ENCODE data around the gene MCTP2.
A peak's percentile ranks its signal among the peaks of the same experiment; 100 is the strongest.

Gene MCTP2

GRCh38 chr15:94286583-94286982 lies 55.2 kb downstream of the MCTP2 start:
- H3K9me3 ChIP-seq (ENCODE audit: insufficient read depth, low read length) = no peaks in the 10 kb centered on the region
- peak overlapping the region; percentile 97 for H3K27ac ChIP-seq (ENCODE audit: low read depth, low read length)
- no peaks in the 10 kb centered on the region for H4K20me1 ChIP-seq (ENCODE audit: low read depth, low read length)
- H2AFZ ChIP-seq (ENCODE audit: low read depth, low read length, severe bottlenecking) = no peak overlapping the region
- no peak for TF ChIP-seq CTCF (IDR thresholded peaks at IDR 0.05; ENCODE audit: insufficient read depth, low read length, poor library complexity, severe bottlenecking)
- no peak for TF ChIP-seq EZH2phosphoT487 (conservative IDR thresholded peaks at IDR 0.05; ENCODE audit: low read length)
- H3K4me3 ChIP-seq (ENCODE audit: insufficient read depth, low read length, poor library complexity, severe bottlenecking) = peak overlapping the region; percentile 36
- H3K36me3 ChIP-seq (ENCODE audit: low read length) = peaks cover 23% of the 10 kb centered on the region
- peaks cover 79% of the 10 kb centered on the region for H3K79me2 ChIP-seq (ENCODE audit: insufficient read depth, low read length)
- H3K4me2 ChIP-seq (ENCODE audit: low read depth, low read length, poor library complexity, severe bottlenecking) = peak overlapping the region; percentile 77
- no peaks in the 10 kb centered on the region for H3K9me2 ChIP-seq (replicated peaks; ENCODE audit: insufficient read depth, low read length)
- H3K9ac ChIP-seq (ENCODE audit: low read length) = peak overlapping the region; percentile 58
- no peaks in the 10 kb centered on the region for H3K27me3 ChIP-seq (ENCODE audit: low read length)
- H3F3A ChIP-seq (ENCODE audit: insufficient read depth) = peaks cover 33% of the 10 kb centered on the region

- TF ChIP-seq EZH2phosphoT487 (conservative IDR thresholded peaks at IDR 0.05; ENCODE audit: low read length) (no peak), CTCF (IDR thresholded peaks at IDR 0.05; ENCODE audit: insufficient read depth, low read length, poor library complexity, severe bottlenecking) (no peak)
- no peak overlapping the region for H2AFZ ChIP-seq (ENCODE audit: low read depth, low read length, severe bottlenecking)
- no peaks in the 10 kb centered on the region for H3K9me3 ChIP-seq (ENCODE audit: insufficient read depth, low read length)
- peaks cover 33% of the 10 kb centered on the region for H3F3A ChIP-seq (ENCODE audit: insufficient read depth)
- peak overlapping the region; percentile 77 for H3K4me2 ChIP-seq (ENCODE audit: low read depth, low read length, poor library complexity, severe bottlenecking)
- H3K79me2 ChIP-seq (ENCODE audit: insufficient read depth, low read length) = peaks cover 77% of the 10 kb centered on the region
- H3K27ac ChIP-seq (ENCODE audit: low read depth, low read length) = peak overlapping the region; percentile 97
- H3K9ac ChIP-seq (ENCODE audit: low read length) = peak overlapping the region; percentile 58
- no peaks in the 10 kb centered on the region for H3K9me2 ChIP-seq (replicated peaks; ENCODE audit: insufficient read depth, low read length)
- no peaks in the 10 kb centered on the region for H3K27me3 ChIP-seq (ENCODE audit: low read length)
- H3K36me3 ChIP-seq (ENCODE audit: low read length) = peaks cover 19% of the 10 kb centered on the region
- no peaks in the 10 kb centered on the region for H4K20me1 ChIP-seq (ENCODE audit: low read depth, low read length)
- H3K4me3 ChIP-seq (ENCODE audit: insufficient read depth, low read length, poor library complexity, severe bottlenecking) = peak overlapping the region; percentile 36
Measured at GRCh38 chr15:94287794-94288246, 56.5 kb downstream of the MCTP2 start.

- no peaks in the 10 kb centered on the region for H3K9me3 ChIP-seq (ENCODE audit: insufficient read depth, low read length)
- no peak overlapping the region for H3K4me3 ChIP-seq (ENCODE audit: insufficient read depth, low read length, poor library complexity, severe bottlenecking)
- peaks cover 75% of the 10 kb centered on the region for H3K79me2 ChIP-seq (ENCODE audit: insufficient read depth, low read length)
- no peaks in the 10 kb centered on the region for H3K27me3 ChIP-seq (ENCODE audit: low read length)
- H3K36me3 ChIP-seq (ENCODE audit: low read length) = peaks cover 19% of the 10 kb centered on the region
- H3F3A ChIP-seq (ENCODE audit: insufficient read depth) = peaks cover 46% of the 10 kb centered on the region
- no peak overlapping the region for H3K9ac ChIP-seq (ENCODE audit: low read length)
- TF ChIP-seq EZH2phosphoT487 (conservative IDR thresholded peaks at IDR 0.05; ENCODE audit: low read length) (no peak), CTCF (IDR thresholded peaks at IDR 0.05; ENCODE audit: insufficient read depth, low read length, poor library complexity, severe bottlenecking) (no peak)
- H3K4me2 ChIP-seq (ENCODE audit: low read depth, low read length, poor library complexity, severe bottlenecking) = peak overlapping the region; percentile 26
- no peaks in the 10 kb centered on the region for H3K9me2 ChIP-seq (replicated peaks; ENCODE audit: insufficient read depth, low read length)
- no peak overlapping the region for H2AFZ ChIP-seq (ENCODE audit: low read depth, low read length, severe bottlenecking)
- peak overlapping the region; percentile 97 for H3K27ac ChIP-seq (ENCODE audit: low read depth, low read length)
- H4K20me1 ChIP-seq (ENCODE audit: low read depth, low read length) = no peaks in the 10 kb centered on the region
Measured at GRCh38 chr15:94290730-94291129, 59.4 kb downstream of the MCTP2 start.
